Mesenteric fat pad (tissue), 1 donor: ENCODE data around the gene C12orf75. TPM values are rescaled to one million over a fixed set of nuclear protein-coding genes. Genes with fewer than 3 reads are reported as not detected.
"Not testable (repeated sequence)": the region's sequence is repeated elsewhere in the genome, so short reads cannot be mapped to it uniquely, and the experiment has no call there.

Experiments
- DNase-seq: peaks from one replicate; pipeline ENCODE4 v3.0.0-alpha.2; 2020; ENCODE audit warnings: low spot score
- total RNA-seq: library from RNA; stranded (reverse); fragmentation: NEBNext Ultra II Directional; extraction: Animal tissue kit (Norgen Biotek cat#: 25700); gene quantifications from one replicate; pipeline ENCODE4 v1.2.1, GENCODE V29; 2021
- donor health status: DM: yes; HTN: yes; CAD: no.

Gene C12orf75
- total RNA-seq, 1 donor from 2014 or later: 8.9 TPM

DNA sequence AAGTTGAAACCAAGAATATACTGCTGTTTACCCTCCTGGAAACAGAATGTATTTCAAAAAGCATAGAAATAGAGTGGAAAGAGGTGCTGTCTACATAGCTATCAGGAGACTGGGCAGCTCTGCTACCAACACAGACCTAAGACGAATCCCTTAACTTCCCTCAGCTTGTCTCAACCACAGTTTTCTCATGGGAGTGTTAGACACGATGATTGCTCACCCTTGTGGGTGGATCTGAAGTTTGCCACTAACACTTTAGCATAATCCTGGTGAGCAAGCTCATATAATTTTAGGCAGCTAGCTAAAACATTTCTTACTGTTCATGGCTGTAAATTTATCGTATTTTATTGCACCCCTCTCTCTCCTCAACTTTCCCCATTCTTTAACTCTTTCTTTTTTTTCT lies 38.5 kb downstream of the C12orf75 start:
- no peak for DNase-seq

DNA sequence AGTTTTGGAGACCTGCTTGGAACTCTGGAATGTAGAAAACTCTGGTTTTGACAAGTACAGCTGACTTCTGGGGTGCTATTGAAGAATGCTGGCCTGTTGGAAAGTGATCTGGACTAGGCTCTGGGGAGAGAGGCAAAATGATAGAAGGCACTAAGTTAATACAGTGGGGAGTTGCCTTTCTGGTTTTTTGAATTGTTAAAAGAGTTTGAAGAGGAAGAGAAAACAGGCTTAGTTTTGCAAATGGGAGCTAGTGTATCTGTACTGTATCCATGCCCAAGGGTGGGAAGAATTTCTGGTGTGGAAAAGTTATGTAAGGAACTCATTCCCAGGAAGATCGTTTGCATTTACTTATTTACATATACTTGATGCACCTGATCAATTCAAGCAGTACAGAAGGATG lies 43.8 kb downstream of the C12orf75 start:
- DNase-seq: no peak

DNA sequence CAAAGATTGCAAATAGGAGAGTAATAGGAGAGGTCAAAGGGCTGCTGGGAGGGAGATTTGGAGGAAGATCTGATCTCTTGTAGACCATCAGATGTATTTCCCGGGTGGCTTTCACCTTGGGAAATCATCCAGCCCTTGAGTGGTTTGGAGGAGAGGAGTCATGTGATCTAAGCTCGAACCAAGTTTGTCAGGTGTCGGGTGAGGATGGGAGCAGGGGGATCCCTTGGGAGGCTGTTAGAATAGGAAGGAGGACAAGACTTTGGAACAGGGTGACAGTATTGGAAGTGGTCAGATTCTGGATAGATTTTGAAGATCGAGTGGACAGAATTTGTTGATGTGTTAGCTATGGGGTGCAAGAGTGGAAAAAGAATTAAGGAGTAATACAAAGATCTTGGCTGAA lies 46.6 kb downstream of the C12orf75 start:
- DNase-seq: no peak

DNA sequence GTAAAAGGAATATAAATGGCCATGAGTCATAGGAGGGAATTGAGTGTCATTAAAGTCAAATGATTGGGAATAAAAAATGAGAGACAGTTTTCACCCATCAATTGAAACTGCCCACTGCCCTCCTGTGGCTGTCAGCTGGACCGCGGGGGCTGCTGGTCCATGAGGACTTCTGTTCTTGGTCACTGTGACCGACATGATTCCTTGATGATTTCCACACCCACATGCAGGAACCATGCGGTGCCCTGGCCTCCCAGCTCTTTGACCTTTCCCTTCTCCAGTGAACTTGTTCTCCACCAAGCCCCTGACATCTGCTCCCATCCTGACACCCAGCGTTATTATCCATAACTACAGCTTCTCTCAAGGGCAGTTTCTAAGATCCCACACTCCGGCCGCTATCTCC lies 48.4 kb downstream of the C12orf75 start:
- no peak for DNase-seq

DNA sequence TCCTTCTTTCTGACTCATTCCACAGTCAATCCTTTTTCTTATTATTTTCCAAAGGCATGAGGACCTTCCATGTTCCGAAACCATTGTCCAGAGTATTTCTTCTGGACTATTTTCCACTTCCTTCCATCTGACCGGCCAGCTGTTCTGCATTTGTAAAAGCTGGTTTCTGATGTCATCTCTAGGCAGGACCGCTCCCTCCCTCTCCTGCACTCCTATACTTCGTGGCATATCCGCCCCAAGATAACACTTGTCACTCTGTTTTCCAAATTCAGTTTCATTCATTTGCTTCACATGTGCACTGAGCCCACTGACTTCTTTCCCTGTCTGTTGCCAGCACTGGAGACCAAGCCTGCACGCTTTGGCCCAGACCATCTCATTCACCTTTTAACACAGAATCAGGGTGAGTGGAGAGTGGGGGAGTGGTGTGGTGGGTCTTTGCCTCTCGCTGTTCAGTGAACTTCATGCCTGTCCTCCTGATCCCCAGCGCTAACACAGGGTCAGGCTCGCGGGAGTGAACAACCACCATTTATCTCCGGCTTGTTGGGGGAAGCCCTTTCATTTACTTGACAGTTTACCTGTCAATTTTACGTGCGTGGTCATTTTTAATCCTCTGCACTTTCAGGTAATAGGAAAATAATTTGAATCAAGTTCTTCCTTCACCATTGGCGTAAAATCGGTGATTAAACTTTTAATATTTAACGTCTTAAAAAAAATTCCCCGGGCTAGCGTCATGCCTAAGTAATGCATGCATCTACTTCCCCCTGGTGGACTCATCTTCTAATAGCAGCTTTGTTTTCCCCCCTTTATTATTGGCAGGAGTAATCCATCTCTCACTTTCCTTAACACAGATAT lies 52.5 kb downstream of the C12orf75 start:
- DNase-seq: no peak

DNA sequence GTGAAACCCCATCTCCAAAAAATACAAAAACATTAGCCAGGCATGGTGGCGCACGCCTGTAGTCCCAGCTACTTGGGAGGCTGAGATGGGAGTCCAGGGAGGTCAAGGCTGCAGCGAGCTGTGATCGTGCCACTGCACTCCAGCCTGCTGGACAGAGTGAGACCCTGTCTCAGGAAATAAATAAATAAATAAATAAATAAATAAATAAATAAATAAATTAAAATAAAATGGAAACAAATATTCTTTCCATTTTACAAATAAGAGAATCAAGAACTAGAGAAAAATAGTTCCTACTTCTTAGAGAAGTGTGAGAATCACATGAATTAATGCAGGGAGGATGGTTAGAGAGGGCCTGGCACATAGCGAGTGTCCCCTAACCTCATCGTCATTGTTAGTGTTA lies 53.7 kb downstream of the C12orf75 start:
- DNase-seq: no peak

DNA sequence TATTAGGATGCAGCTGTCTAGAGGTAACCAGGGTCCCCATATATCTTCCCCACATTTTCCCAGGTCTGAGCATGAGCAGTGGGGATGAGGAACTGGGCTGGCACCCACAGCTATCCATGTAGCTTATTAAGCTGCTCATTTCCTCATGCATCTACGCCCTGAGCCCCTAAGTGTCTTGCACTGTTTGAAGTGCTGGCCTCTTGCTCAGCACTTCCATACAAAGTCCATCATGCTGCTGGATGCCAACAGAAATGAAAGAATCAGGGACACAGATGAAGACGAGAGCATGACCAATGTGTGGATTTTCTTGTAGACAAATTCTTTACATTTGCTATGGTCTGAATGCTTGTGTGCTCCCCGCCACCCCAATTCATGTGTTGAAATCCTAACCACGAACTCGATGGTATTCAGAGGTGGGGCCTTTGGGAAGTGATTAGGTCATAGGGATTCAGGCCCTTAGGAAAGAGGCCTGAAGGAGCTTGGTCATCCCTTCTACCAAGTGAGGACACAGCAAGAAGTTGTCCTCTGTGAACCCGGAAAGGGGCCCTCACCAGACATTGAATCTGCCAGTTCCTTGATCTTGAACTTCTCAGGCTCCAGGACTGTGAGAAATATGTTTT lies 54.5 kb downstream of the C12orf75 start:
- DNase-seq: no peak

DNA sequence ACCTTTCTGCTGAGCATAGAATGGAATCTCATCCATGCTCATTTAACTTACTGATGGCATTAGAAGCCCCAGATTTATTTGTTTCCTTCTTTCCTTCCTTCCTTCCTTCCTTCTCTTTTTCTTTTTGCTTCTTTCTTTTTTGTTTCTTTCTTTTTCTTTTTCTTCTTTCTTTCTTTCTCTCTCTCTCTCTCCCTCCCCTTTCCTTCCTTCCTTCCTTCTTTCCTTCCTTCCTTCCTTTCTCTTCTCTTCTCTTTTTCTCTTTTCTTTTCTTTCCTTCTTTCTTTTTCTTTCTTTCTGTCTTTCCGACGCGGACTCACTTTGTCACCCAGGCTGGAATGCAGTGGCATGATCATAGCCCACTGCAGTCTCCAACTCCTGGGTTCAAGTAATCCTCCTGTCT lies 55.9 kb downstream of the C12orf75 start:
- no peak for DNase-seq

DNA sequence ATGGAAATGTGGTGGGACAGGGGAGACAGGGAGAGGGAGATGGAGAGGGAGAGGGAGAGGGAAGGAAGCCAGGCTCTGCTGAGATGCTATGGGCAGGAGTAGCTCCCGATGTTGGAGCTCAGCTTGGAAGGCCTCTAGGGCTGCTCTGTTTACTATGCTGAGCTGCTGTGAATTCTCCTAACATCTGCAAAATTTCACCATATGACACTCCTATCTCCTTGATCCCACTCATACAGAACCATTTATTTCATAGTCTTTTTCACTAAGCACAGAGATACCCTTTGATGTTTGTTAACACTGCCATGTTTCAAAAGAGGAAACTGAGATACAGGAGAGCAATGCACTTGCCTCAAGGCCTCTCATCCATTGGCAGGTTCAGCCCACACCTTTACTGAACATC lies 60.7 kb downstream of the C12orf75 start:
- DNase-seq: no peak

DNA sequence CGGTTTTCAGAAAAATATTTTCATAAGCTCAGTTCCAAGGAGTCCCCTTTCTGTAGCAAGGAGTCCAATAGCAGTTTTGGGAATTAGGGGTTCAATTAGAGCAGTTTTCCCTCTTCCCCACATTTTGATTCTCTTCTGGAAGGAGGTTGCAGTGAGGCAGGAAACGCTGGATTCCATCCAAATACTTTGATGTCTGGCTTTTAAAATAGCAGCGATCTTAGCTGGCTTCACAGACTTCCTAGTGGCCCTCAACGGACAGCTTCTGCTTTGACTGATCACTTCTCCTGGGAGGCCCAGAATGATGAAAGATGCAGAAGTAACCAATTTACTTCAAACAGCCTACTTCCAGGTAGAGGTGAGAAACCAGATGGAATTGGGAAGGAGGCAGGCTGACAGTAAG lies 63.1 kb downstream of the C12orf75 start:
- DNase-seq: no peak

DNA sequence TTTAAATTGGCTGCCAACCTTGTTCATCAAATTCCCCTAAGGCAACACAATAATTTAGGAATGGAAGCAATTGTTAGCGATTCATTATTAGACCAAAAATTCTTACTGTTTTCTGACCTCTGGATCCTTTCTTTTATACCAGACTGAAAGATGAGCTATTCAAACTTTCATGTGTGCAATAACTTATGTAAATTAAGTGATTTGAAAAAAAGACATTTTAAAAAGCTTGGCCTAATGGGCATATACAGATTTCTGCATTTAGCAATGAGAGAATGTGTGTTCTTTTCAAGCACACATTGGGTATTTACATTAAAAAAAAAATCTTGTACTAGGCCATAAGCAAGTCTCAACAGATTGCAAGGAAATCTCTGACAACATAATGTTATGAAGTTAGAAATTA lies 65.5 kb downstream of the C12orf75 start:
- DNase-seq: no peak

DNA sequence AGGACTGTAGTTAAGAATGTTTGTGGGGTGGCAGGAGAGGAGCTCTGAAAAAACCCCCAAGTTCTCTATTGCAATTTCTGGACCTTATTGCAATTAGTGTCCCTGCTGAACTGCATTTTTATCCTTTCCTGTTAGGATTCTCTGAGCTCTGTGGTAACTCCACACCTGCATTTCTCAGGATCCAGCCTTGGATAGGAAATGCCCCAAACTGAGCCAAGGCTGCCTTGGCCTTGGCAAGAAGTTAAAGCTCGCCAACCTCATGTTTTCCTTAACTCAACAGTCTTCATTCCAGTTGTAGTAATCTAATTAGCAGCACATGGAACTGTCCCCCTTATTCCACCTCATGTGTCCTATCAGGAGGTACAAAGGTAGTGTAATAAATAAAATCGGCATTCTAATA lies 66.5 kb downstream of the C12orf75 start:
- no peak for DNase-seq

DNA sequence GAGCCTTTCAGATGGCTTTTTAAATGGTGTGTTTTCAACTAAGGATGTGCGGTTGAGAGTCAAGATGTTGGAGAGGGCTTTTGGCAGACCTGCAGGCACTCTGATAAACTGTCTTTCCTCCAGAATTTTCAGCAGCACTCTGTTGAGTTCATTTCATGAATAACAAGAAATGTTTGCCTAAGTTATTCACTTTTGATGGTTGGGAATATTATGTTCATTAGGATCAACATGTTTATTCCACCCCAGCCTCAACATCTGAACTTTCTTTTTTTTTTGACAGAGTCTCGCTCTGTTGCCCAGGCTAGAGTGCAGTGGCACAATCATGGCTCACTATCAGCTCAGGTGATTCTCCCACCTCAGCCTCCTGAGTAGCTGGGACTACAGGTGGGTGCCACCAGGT lies 68.4 kb downstream of the C12orf75 start:
- no peak for DNase-seq

DNA sequence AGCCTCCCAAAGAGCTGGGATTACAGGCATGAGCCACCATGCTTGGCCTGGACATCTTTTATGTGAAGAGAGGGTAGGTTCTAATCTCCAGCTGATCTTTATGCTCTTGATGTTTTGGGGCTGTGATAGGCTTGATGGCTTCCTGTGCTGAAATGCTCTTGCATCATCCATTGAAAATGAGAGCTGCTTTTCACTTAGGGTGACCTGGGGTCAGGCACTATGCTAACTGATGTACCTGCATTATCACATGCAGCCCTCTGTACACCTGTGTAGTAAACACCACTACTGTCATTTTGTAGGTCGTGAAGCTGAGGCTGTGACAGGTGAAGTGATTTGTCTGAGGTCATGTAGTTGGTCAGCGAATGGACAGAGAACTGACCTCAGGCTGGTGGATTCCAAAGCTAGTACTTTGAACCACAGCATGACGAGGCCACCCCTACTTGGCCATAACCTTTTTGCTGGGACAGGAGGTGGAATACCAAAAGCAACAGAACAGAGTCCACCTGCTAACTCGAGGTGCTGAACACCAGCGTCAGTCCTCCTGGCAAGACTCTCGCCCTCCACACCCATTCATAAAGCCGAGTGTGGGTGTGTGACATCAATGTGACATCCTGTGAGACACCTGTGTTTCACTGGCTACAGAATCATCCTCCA lies 69.1 kb downstream of the C12orf75 start:
- no peak for DNase-seq

DNA sequence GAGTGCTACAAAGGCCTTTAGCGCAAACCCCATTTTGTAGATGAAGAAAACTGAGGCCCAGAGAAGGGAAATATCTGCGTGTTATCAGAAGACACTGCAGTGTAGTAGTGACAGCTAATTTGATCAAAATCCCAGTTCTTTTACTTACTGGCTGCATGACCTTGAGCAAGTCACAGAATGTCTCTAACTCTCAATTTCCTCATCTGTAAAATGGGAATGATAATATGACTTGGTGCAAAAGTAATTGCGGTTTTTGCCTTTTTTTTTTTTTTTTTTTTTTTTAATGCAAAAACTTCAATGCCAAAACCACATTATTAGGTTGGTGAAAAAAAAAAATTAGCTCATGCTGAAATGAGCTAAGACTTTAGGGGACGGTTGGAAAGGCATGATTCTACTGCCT lies 69.7 kb downstream of the C12orf75 start:
- no peak for DNase-seq

DNA sequence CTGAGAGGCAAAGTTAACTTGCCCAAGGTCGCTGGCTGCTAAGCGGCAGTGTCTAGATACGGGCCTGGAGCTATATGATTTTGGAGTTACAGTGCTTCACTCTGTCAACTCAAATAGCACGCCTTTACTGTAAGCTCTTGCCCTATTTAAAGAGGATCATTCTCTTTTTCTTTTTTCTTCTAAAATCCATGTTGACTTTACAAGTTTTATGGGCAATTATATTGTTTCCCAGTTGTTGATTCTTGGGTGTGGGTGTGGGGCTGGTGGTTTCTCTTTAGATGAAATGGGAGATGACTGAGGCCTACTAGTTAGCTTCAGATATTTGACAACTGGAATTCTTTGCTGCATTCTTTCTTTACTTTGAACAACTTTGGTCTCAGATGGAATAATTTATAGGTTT lies 70.7 kb downstream of the C12orf75 start:
- no peak for DNase-seq

DNA sequence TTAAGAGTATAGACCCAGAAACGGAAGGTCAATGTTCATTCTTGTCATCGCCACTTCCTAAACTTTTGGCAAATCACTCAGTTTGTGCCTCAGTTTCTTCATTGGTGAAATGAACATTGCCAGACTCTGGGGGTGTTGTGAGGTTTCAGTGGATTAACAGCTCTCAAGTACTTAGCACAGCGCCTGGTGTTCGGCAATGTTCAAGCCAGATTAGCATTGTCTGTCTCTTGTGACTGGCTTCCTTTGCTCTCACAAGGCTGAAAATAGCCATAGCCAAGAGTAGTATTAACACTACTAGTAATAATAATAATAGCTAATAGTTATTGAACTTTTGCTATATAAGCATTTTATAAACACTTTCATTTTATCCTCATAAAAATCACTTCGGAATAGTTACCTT lies 71.9 kb downstream of the C12orf75 start:
- no peak for DNase-seq

DNA sequence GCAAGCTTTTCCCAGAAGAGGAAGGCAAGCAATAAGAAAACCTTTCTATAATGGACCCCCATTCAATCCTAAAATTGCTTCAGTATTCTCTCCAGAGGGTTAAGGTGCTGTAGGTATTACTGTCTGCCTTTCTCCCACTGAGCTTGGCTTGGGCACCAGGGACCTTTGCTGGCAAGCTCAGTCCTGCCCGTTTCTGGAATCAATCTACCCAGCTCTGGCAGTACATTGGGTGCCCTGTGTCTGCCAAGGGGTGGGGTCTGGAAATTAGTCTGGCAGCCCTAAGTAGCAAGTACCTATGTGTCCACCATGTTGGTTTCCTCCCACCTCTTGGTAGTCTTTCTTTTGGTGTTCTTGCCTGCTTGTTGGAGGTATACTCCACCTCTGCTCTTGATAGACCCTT lies 72.6 kb downstream of the C12orf75 start:
- DNase-seq: no peak

DNA sequence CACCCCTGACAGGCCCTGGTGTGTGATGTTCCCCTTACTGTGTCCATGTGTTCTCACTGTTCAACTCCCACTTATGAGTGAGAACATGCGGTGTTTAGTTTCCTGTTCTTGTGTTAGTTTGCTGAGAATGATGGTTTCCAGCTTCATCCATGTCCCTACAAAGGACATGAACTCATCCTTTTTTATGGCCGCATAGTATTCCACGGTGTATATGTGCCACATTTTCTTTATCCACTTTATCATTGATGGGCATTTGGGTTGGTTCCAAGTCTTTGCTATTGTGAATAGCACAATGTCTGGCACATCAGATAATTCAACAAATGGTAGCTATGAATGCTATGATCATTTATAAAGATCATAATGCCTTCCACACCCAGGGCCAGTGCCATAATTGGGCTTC lies 73.6 kb downstream of the C12orf75 start:
- DNase-seq: not testable (repeated sequence)

DNA sequence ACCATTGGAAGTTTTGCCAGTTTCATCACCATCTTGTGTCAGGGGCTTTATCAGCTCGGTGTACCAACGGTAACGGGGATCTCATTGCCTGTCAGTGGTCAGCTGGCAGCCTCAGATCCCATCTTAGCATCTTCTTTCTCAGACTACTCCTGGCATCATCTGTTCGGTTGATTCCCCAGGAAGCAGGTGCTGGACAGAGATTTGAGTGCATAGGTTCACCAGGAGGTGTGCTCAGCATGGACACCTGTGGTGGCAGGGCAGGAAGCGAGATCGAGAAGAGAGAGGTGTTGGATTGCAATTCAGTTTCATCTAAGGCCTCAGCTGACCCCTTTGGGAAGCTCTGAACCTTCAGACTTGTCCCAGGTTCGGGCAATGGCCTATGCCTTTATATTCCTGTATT lies 76.0 kb downstream of the C12orf75 start:
- DNase-seq: no peak

DNA sequence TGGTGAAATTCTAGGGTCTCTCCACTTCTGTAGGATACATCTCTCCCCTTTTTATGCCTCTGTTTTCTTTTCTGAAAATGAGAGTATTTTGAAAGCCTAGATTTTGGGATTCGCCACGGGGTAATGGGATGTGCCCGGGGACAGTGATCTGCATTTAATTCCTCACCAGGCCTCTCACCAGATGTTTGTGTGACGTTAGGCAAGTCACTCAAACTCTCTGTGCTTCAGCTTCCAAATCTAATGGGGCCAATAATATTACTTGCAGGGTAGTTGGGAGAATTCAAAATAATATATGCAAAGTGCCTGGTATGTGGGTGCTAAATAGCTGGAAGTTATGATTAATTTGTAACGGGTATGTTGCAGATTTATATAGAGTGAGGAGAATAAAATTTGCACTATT lies 78.8 kb downstream of the C12orf75 start:
- no peak for DNase-seq

DNA sequence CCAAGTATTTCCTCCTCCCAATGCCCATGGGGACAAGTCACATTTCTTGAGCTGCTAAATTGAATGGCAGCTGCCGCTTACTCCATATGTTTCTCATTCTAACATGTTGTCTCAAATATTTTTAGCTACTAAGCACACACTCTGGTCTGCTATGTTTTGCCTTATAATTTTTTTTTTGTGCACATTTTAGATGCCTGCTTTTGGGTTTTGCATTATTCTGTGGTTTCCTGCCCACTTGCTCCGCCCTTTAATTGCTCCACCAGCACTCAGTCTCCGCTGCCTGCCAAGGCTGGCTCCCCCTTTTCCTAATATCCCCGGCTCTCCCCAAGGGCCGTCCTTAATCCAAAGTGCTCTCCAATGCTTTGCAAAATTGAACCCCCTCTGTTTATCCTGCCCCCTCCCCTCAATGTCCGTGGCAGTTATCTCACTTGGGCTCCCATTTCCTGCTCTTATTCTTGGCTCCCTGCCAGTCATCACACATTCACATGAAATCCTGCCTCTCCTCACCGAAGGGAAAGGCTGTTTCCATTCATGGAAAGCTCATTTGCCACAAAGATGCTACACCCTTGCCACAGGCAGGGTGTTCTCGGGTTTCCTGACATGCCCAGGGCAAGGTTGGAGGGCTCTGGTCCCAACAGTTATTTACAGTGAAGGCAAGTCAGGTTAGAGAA lies 79.4 kb downstream of the C12orf75 start:
- no peak for DNase-seq
